ENCODE measurements around the gene ERAS. TPM values are rescaled to one million over a fixed set of nuclear protein-coding genes. Genes with fewer than 3 reads are reported as not detected.

ERAS gene
- total and polyA plus RNA-seq, 2 donors (not counting 3 experiments of a cell fraction or from before 2014, with no cell fraction given), result 0.14 TPM; not detected in 1

DNA sequence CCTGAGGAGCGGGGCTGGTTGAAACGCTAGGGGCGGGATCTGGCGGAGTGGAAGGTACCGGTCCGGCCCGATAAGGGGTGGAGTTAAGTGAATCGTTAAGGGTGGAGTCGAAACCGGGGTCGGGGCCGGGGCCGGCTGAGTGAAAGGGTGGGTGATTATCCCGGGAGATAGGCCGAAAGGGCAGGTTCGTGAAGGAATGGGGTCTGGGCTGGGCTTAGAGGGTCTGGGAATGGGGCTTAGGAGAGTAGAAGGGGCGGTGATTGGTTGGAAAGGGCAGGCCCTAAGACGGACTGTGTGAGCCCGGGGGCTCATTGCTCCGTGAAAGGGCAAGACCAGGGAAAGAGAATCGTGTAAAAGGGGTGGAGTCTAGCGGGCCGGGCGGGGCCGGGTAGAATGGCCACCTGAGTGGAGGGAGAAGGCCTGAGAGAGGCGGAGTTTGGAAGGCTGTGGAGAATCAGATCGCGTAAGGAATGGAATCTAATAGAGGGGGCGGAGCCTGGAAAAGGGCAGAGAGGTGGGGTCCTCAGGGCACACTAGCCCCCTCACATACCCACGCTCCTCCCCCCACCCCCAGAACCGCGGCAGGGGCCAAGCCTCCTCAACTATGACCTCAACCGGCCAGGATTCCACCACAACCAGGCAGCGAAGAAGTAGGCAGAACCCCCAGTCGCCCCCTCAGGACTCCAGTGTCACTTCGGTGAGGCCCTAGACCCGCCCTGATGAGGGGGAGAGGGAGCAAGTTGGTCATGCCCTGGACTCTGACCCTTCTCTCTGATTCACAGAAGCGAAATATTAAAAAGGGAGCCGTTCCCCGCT is 24.0 kb upstream of the ERAS start:
- peak; percentile 87 for DNase-seq (ENCODE audit: low read depth, low spot score)
- no peaks in the 10 kb centered on the region for H3K27me3 ChIP-seq (ENCODE audit: control insufficient read depth in 2 of 2, insufficient read depth in 2 of 2, low read length in 2 of 2)
- ChIA-PET CTCF (interaction anchor here (0.5 to 1.0 kb wide), 2 partner anchors 89 to 156 kb away, joined by 3 read pairs; no protein-coding TSS in a partner anchor), POLR2A (interaction anchor here (1.0 kb wide), 1 partner anchor 65 kb away, joined by 5 read pairs; no protein-coding TSS in a partner anchor)
- H3K9ac ChIP-seq (replicated peaks; ENCODE audit: extremely low read depth, insufficient read depth, low read length), result peak overlapping the region; percentile 94
- H3K4me3 ChIP-seq (replicated peaks in 1 of 3; ENCODE audit: insufficient read depth in 1 of 3, low read depth in 1 of 3, low read length in 3 of 3), result peak overlapping the region; percentile 57 to 75 (median 58)
- peak overlapping the region; percentile 66 for H2AFZ ChIP-seq (ENCODE audit: low read depth, low read length)
- TF ChIP-seq, protein P1, sequence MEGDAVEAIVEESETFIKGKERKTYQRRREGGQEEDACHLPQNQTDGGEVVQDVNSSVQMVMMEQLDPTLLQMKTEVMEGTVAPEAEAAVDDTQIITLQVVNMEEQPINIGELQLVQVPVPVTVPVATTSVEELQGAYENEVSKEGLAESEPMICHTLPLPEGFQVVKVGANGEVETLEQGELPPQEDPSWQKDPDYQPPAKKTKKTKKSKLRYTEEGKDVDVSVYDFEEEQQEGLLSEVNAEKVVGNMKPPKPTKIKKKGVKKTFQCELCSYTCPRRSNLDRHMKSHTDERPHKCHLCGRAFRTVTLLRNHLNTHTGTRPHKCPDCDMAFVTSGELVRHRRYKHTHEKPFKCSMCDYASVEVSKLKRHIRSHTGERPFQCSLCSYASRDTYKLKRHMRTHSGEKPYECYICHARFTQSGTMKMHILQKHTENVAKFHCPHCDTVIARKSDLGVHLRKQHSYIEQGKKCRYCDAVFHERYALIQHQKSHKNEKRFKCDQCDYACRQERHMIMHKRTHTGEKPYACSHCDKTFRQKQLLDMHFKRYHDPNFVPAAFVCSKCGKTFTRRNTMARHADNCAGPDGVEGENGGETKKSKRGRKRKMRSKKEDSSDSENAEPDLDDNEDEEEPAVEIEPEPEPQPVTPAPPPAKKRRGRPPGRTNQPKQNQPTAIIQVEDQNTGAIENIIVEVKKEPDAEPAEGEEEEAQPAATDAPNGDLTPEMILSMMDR (IDR thresholded peaks at IDR 0.05; ENCODE audit: extremely low read depth in 1 of 2, insufficient read depth in 1 of 2, low read depth in 1 of 2, low read length in 2 of 2), result peak in 1 of 2 donors; percentile 2
- peak; percentile 41 for TF ChIP-seq POLR2A (IDR thresholded peaks at IDR 0.05; ENCODE audit: low read depth, low read length)
- TF ChIP-seq GATA2 (IDR thresholded peaks at IDR 0.05; ENCODE audit: insufficient read depth, insufficient read length, low read depth, low read length), result no peak
- TF ChIP-seq JUN (IDR thresholded peaks at IDR 0.05; ENCODE audit: borderline replicate concordance, insufficient read depth, insufficient read length, low read depth), result no peak
- peak; percentile 38 for TF ChIP-seq POLR2AphosphoS5 (IDR thresholded peaks at IDR 0.05; ENCODE audit: insufficient read depth, low read depth, low read length)
- dilution Hi-C loops (cut with MboI; ENCODE audit: extremely low pct_ligation_motif_present, low sequenced_read_pairs), result no loop called here
- no peaks in the 10 kb centered on the region for H3K9me3 ChIP-seq (replicated peaks; ENCODE audit: control insufficient read depth, insufficient read depth, low read length)
- BruUV-seq (replicated peaks), result no TSS peak
- no peaks in the 10 kb centered on the region for H3K9me1 ChIP-seq (replicated peaks; ENCODE audit: control insufficient read depth, extremely low read depth, insufficient read depth, low read length)
- H3K4me2 ChIP-seq (ENCODE audit: insufficient read depth, low read length), result peak overlapping the region; percentile 45
- intact Hi-C loops (cut with micrococcal nuclease), result no loop called here
- no peaks in the 10 kb centered on the region for H4K20me1 ChIP-seq (replicated peaks; ENCODE audit: control insufficient read depth, extremely low read depth, insufficient read depth, low read length)
- no peaks in the 10 kb centered on the region for H3K36me3 ChIP-seq (ENCODE audit: control insufficient read depth in 2 of 2, extremely low read depth in 1 of 2, insufficient read depth in 2 of 2, low read length in 2 of 2)
- FAIRE-seq, result no peak
- H3K4me1 ChIP-seq (ENCODE audit: control insufficient read depth, extremely low read depth, insufficient read depth, low read length), result peaks cover 4% of the 10 kb centered on the region
- no peaks in the 10 kb centered on the region for H3K79me2 ChIP-seq (ENCODE audit: control insufficient read depth, insufficient read depth, low read length)
- H3K27ac ChIP-seq (ENCODE audit: insufficient read depth, low read depth, low read length), result peak overlapping the region; percentile 87

Measured in endothelial cell of umbilical vein (primary cell).